ENCODE results near the gene ANO4.

- TF ChIP-seq CTCF (IDR thresholded peaks at IDR 0.05) (no peak), POLR2A (IDR thresholded peaks at IDR 0.05) (no peak)
Measured at GRCh38 chr12:101027200-101027599, 232.6 kb downstream of the ANO4 start.

Data from lower leg skin (tissue), 3 donors.